Measurements from ENCODE around the gene ERN2. TPM values are rescaled to one million over a fixed set of nuclear protein-coding genes. Genes with fewer than 3 reads are reported as not detected.

ERN2 gene
- polyA plus RNA-seq, 1 of the 3 experiments (the other 2 are of a cell fraction), result 0.03 TPM

- CTCF ChIA-PET, result interaction anchor here (1.3 to 1.5 kb wide), 2 partner anchors 13 to 37 kb away, joined by 4 read pairs; partner anchors contain the start of gene PLK1
- no peak overlapping the region for H3K27ac ChIP-seq (ENCODE audit: low read depth in 2 of 2, low read length in 1 of 2)
Observed at GRCh38 chr16:23690771-23691482, 22.1 kb downstream of the ERN2 start.

GRCh38 chr16:23689442-23690187 is 23.4 kb downstream of the ERN2 start:
- Histone ChIP-seq H3K4me3 (ENCODE audit: low read depth in 2 of 2, low read length in 1 of 2) (no peak overlapping the region), H3K79me2 (ENCODE audit: insufficient read depth) (peaks cover 18% of the 10 kb centered on the region; the same call in 1 of the 2 replicates), H3K9ac (no peak overlapping the region), H3K36me3 (replicated peaks in 1 of 2; ENCODE audit: control insufficient read depth in 1 of 2, insufficient read depth in 2 of 2, low read length in 1 of 2) (peaks cover 42 to 47% of the 10 kb centered on the region in 2 experiments), H3K4me1 (ENCODE audit: control insufficient read depth in 1 of 2, insufficient read depth in 2 of 2, low read depth in 1 of 2, low read length in 1 of 2) (no peaks in the 10 kb centered on the region), H3F3A (replicated peaks; ENCODE audit: insufficient read depth) (no peaks in the 10 kb centered on the region), H3K27me3 (ENCODE audit: insufficient read depth) (no peaks in the 10 kb centered on the region), H3K9me2 (no peaks in the 10 kb centered on the region), H4K20me1 (ENCODE audit: insufficient read depth) (no peaks in the 10 kb centered on the region), H3K9me3 (no peaks in the 10 kb centered on the region), H3K27ac (ENCODE audit: low read depth in 2 of 2, low read length in 1 of 2) (no peak overlapping the region), H2AFZ (ENCODE audit: low read depth) (no peak overlapping the region), H3K4me2 (no peak overlapping the region)
- no peak for DNase-seq
- TF ChIP-seq RFX5 (IDR thresholded peaks at IDR 0.05; ENCODE audit: low read length) (no peak), RCOR1 (IDR thresholded peaks at IDR 0.05; ENCODE audit: low read length) (no peak), RXRA (IDR thresholded peaks at IDR 0.05; ENCODE audit: borderline replicate concordance, low read depth) (no peak), CHD2 (IDR thresholded peaks at IDR 0.05; ENCODE audit: low read length, partially characterized antibody) (no peak), FOSL2 (IDR thresholded peaks at IDR 0.05; ENCODE audit: borderline replicate concordance, low read depth) (no peak), IRF3 (IDR thresholded peaks at IDR 0.05; ENCODE audit: low read depth, low read length) (no peak), EP300 (IDR thresholded peaks at IDR 0.05; ENCODE audit: borderline replicate concordance in 1 of 2, low read depth in 1 of 2, low read length in 1 of 2) (no peak), REST (IDR thresholded peaks at IDR 0.05; ENCODE audit: low read depth, low read length) (no peak), FOXJ3 (CRISPR knock-in tag; IDR thresholded peaks at IDR 0.05) (no peak), YY1 (IDR thresholded peaks at IDR 0.05; ENCODE audit: low read depth) (no peak), TCF12 (IDR thresholded peaks at IDR 0.05) (no peak), GATA2 (CRISPR knock-in tag; IDR thresholded peaks at IDR 0.05) (no peak), ELF1 (IDR thresholded peaks at IDR 0.05) (no peak)
- ChIA-PET POLR2A (interaction anchor here (1.9 kb wide), 1 partner anchor 11 kb away, joined by 9 read pairs; the partner anchor contains the start of gene PLK1), CTCF (interaction anchor here (1.3 kb wide), 1 partner anchor 12 kb away, joined by 4 read pairs; the partner anchor contains the start of gene PLK1)
- WGBS (ENCODE audit: low lambda C conversion rate), result 96% methylated on average over 32 of the region's 36 CpGs

More at GRCh38 chr16:23690771-23691482, 22.1 kb downstream of the ERN2 start:
- H2AFZ ChIP-seq (ENCODE audit: low read depth), result no peak overlapping the region
- no peak overlapping the region for H3K4me2 ChIP-seq
- POLR2A ChIA-PET, result no interaction called here
- no peaks in the 10 kb centered on the region for H3K27me3 ChIP-seq (ENCODE audit: insufficient read depth)
- H3K9me3 ChIP-seq, result no peaks in the 10 kb centered on the region
- no peak overlapping the region for H3K9ac ChIP-seq
- H4K20me1 ChIP-seq (ENCODE audit: insufficient read depth), result no peaks in the 10 kb centered on the region
- no peak overlapping the region for H3K4me3 ChIP-seq (ENCODE audit: low read depth in 2 of 2, low read length in 1 of 2)
- peaks cover 7% of the 10 kb centered on the region; the same call in 1 of the 2 replicates for H3K79me2 ChIP-seq (ENCODE audit: insufficient read depth)
- H3K9me2 ChIP-seq, result no peaks in the 10 kb centered on the region
- peaks cover 31 to 47% of the 10 kb centered on the region in 2 experiments for H3K36me3 ChIP-seq (replicated peaks in 1 of 2; ENCODE audit: control insufficient read depth in 1 of 2, insufficient read depth in 2 of 2, low read length in 1 of 2)
- no peaks in the 10 kb centered on the region for H3F3A ChIP-seq (replicated peaks; ENCODE audit: insufficient read depth)
- DNase-seq, result no peak
- no peak for TF ChIP-seq TCF12 (IDR thresholded peaks at IDR 0.05)
- TF ChIP-seq TAF1 (IDR thresholded peaks at IDR 0.05; ENCODE audit: borderline replicate concordance, low read depth, low read length), result no peak
- no peak for TF ChIP-seq YY1 (IDR thresholded peaks at IDR 0.05; ENCODE audit: low read depth)
- no peak for TF ChIP-seq FOXJ3 (CRISPR knock-in tag; IDR thresholded peaks at IDR 0.05)
- no peak for TF ChIP-seq MEF2A (IDR thresholded peaks at IDR 0.05; ENCODE audit: borderline replicate concordance, low read depth)
- no peak for TF ChIP-seq POLR2AphosphoS5 (IDR thresholded peaks at IDR 0.05; ENCODE audit: low read depth, low read length)
- TF ChIP-seq GATA2 (CRISPR knock-in tag; IDR thresholded peaks at IDR 0.05), result no peak
- WGBS (ENCODE audit: low lambda C conversion rate), result 96% methylated on average over 21 of the region's 25 CpGs
- no peaks in the 10 kb centered on the region for H3K4me1 ChIP-seq (ENCODE audit: control insufficient read depth in 1 of 2, insufficient read depth in 2 of 2, low read depth in 1 of 2, low read length in 1 of 2)
